HCT116 (cell line): ENCODE measurements around the gene PTCH2. TPM values are rescaled to one million over a fixed set of nuclear protein-coding genes. Genes with fewer than 3 reads are reported as not detected.

Experiments used
- ATAC-seq: fragments of 200-7000 bp; cut with Tn5 transposase; 2 replicates; pipeline ENCODE4 v1.9.1; 2020; ENCODE audit warnings: mild to moderate bottlenecking, moderate library complexity
- BruUV-seq: library from RNA; stranded (reverse); fragments of 400-500 nt; replicated peaks from 2 replicates; lab custom pipeline; 2021; lab: Mats Ljungman, UMichigan
- CTCF ChIA-PET: fragments of 300-600 bp; sonication (Branson Sonifier 250); formaldehyde crosslinking; loops from one replicate; lab custom pipeline; 2021; ENCODE audit warnings: antibody characterized with exemption; lab: Charles Lee
- POLR2A ChIA-PET: fragments of 300-600, 350-600 bp; sonication (Branson Sonifier 250); formaldehyde crosslinking; loops from one replicate; lab custom pipeline; 2021; ENCODE audit warnings: antibody characterized with exemption; lab: Charles Lee
- RAD21 ChIA-PET, 2 experiments: fragments of 300-600 bp; sonication (Branson Sonifier 250); formaldehyde crosslinking; loops; one replicate each; lab custom pipeline; 2023; ENCODE audit warnings: low total read pairs in 2 of 2; ENCODE audit not compliant: uncharacterized antibody in 2 of 2, unreplicated experiment in 2 of 2, low non-redundant PET in 1 of 2; lab: Charles Lee
- DNase-seq: peaks from one replicate; pipeline ENCODE4 v3.0.0-alpha.2; 2010; ENCODE audit warnings: low read depth, low spot score
- H2AFZ ChIP-seq: fragments of 200-600 bp; shearing (Covaris generic), sonication (generic); 2 replicates; pipeline ENCODE4 v1.6.1; 2017; ENCODE audit warnings: low read depth, mixed run types, mixed read lengths, antibody characterized with exemption, low read length; ENCODE audit not compliant: poor library complexity, severe bottlenecking
- H3K27ac ChIP-seq: 2 replicates; pipeline ENCODE4 v1.5.1; 2012; ENCODE audit warnings: low read depth, low read length
- H3K27me3 ChIP-seq: fragments of 200-600 bp; sonication (generic); 2 replicates; pipeline ENCODE4 v1.6.1; 2016; ENCODE audit warnings: mixed run types, low read length, mixed read lengths; ENCODE audit not compliant: insufficient read depth
- H3K36me3 ChIP-seq, 2 experiments: fragments of 200-500 bp in 1 of 2; fragments of 200-600 bp in 1 of 2; sonication (Bioruptor generic) in 1 of 2; sonication (generic) in 1 of 2; 2 replicates each; pipeline versions ENCODE4 v1.5.1 to v1.6.1; 2014 to 2016; ENCODE audit warnings: low read length in 2 of 2, inconsistent platforms in 1 of 2, mixed read lengths in 1 of 2, mixed run types in 1 of 2; ENCODE audit not compliant: insufficient read depth in 2 of 2, control insufficient read depth in 1 of 2
- H3K4me1 ChIP-seq, 2 experiments: fragments of 200-600 bp in 1 of 2; sonication (generic) in 1 of 2; 2 replicates each; pipeline versions ENCODE4 v1.5.1 to v1.6.1; 2012 to 2017; ENCODE audit warnings: low read length in 2 of 2, inconsistent platforms in 1 of 2, mild to moderate bottlenecking in 1 of 2, mixed read lengths in 1 of 2, mixed run types in 1 of 2, moderate library complexity in 1 of 2; ENCODE audit not compliant: insufficient read depth in 2 of 2, control insufficient read depth in 1 of 2
- H3K4me2 ChIP-seq: fragments of 200-600 bp; sonication (generic); 2 replicates; pipeline ENCODE4 v1.6.1; 2017; ENCODE audit warnings: mixed run types, low read length, mixed read lengths
- H3K4me3 ChIP-seq, 2 experiments: fragments of 200-600 bp in 1 of 2; sonication (generic) in 1 of 2; replicated peaks in 1 of 2; 2 replicates each; pipeline ENCODE4 v1.5.1; 2011 to 2016; ENCODE audit warnings: low read length in 2 of 2, control low read depth in 1 of 2, low read depth in 1 of 2, mild to moderate bottlenecking in 1 of 2, mixed read lengths in 1 of 2, mixed run types in 1 of 2
- H3K79me2 ChIP-seq: fragments of 200-600 bp; sonication (generic); 2 replicates; pipeline ENCODE4 v1.6.1; 2017; ENCODE audit warnings: mild to moderate bottlenecking, mixed run types, low read length, moderate library complexity, mixed read lengths; ENCODE audit not compliant: insufficient read depth
- H3K9ac ChIP-seq: fragments of 200-600 bp; sonication (generic); 2 replicates; pipeline ENCODE4 v1.6.1; 2016; ENCODE audit warnings: low read length, mixed read lengths
- H3K9me2 ChIP-seq: fragments of 200-600 bp; sonication (generic), shearing (Covaris generic); 2 replicates; pipeline ENCODE4 v1.6.1; 2017; ENCODE audit warnings: mixed run types, mild to moderate bottlenecking, moderate library complexity; ENCODE audit not compliant: insufficient read depth
- H3K9me3 ChIP-seq, 2 experiments: fragments of 200-500 bp in 1 of 2; fragments of 200-600 bp in 1 of 2; sonication (Bioruptor generic) in 1 of 2; sonication (generic) in 1 of 2; 2 replicates each; pipeline ENCODE4 v1.6.1; 2014 to 2017; ENCODE audit warnings: low read length in 2 of 2, mixed read lengths in 2 of 2, inconsistent platforms in 1 of 2, low read depth in 1 of 2, mild to moderate bottlenecking in 1 of 2, mixed run types in 1 of 2, moderate library complexity in 1 of 2; ENCODE audit not compliant: control insufficient read depth in 1 of 2, insufficient read depth in 1 of 2
- H4K20me1 ChIP-seq: fragments of 200-600 bp; sonication (generic), shearing (Covaris generic); 2 replicates; pipeline ENCODE4 v1.6.1; 2017; ENCODE audit warnings: mixed run types, mild to moderate bottlenecking, moderate library complexity; ENCODE audit not compliant: insufficient read depth
- CBX3 ChIP-seq: IDR thresholded peaks from 2 replicates; pipeline ENCODE4 v1.6.1; 2012; ENCODE audit warnings: low read depth
- CEBPB ChIP-seq: IDR thresholded peaks from 2 replicates; pipeline ENCODE4 v1.6.1; 2012; ENCODE audit warnings: low read depth
- CTCF ChIP-seq, 3 experiments: fragments of 200-600 bp in 1 of 3; sonication (generic) in 1 of 3; IDR thresholded peaks in 2 of 3; conservative IDR thresholded peaks in 1 of 3; 2 replicates each; pipeline ENCODE4 v1.5.1; 2012 to 2017; ENCODE audit warnings: low read depth in 2 of 3, low read length in 2 of 3, antibody characterized with exemption in 1 of 3, borderline replicate concordance in 1 of 3, control low read depth in 1 of 3, mild to moderate bottlenecking in 1 of 3, mixed read lengths in 1 of 3, mixed run types in 1 of 3, moderate library complexity in 1 of 3; ENCODE audit not compliant: insufficient read depth in 1 of 3
- EGR1 ChIP-seq: IDR thresholded peaks from 2 replicates; pipeline ENCODE4 v1.6.1; 2012; ENCODE audit warnings: low read depth
- EZH2phosphoT487 ChIP-seq: fragments of 200-600 bp; IDR thresholded peaks from 2 replicates; pipeline ENCODE4 v1.6.1; 2018; ENCODE audit warnings: antibody characterized with exemption, borderline replicate concordance
- FOSL1 ChIP-seq: IDR thresholded peaks from 2 replicates; pipeline ENCODE4 v1.6.1; 2012; ENCODE audit warnings: low read depth
- POLR2AphosphoS5 ChIP-seq: IDR thresholded peaks from 2 replicates; pipeline ENCODE4 v1.6.1; 2011; ENCODE audit warnings: mild to moderate bottlenecking, low read depth, low read length, moderate library complexity
- REST ChIP-seq: IDR thresholded peaks from 2 replicates; pipeline ENCODE4 v1.6.1; 2012; ENCODE audit warnings: low read depth
- SP1 ChIP-seq: IDR thresholded peaks from 2 replicates; pipeline ENCODE4 v1.6.1; 2012; ENCODE audit warnings: low read depth
- TCF7L2 ChIP-seq: IDR thresholded peaks from 2 replicates; pipeline ENCODE4 v1.7.0; 2011; ENCODE audit warnings: borderline replicate concordance, inconsistent platforms; ENCODE audit not compliant: insufficient read depth, insufficient read length; ENCODE audit errors: extremely low read depth
- YY1 ChIP-seq: IDR thresholded peaks from 2 replicates; pipeline ENCODE4 v1.6.1; 2011; ENCODE audit warnings: low read length, low read depth, moderate library complexity, mild to moderate bottlenecking; ENCODE audit not compliant: insufficient replicate concordance; ENCODE audit errors: extremely low read depth
- ZFX ChIP-seq: fragments of 450-650 bp; IDR thresholded peaks from 2 replicates; pipeline ENCODE4 v1.6.1; 2017
- ZNF274 ChIP-seq: fragments of 200-500 bp; sonication (Bioruptor generic); IDR thresholded peaks from 2 replicates; pipeline ENCODE4 v1.6.1; 2014; ENCODE audit warnings: mild to moderate bottlenecking, low read depth, low read length, inconsistent platforms
- intact Hi-C: fragments of 100-400 bp; cut with micrococcal nuclease; formaldehyde crosslinking; loops from 2 replicates; pipeline ENCODE4 v1.10.0; 2022
- total RNA-seq: library from RNA; stranded (reverse); gene quantifications from one replicate; pipeline ENCODE4 v1.2.1, GENCODE V29; 2021; ENCODE audit not compliant: unreplicated experiment

The PTCH2 gene
- total RNA-seq, 1 experiment from 2014 or later = 1.3 TPM

- Histone ChIP-seq H3K4me1 (peaks cover 6 to 24% of the 10 kb centered on the region in 2 experiments), H3K9me3 (no peaks in the 10 kb centered on the region)
- ATAC-seq = no peak
- DNase-seq = no peak
- TF ChIP-seq EZH2phosphoT487 = no peak
- TF ChIP-seq EGR1 = no peak
- no peak for TF ChIP-seq CTCF (IDR thresholded peaks at IDR 0.05 in 2 of 3, conservative IDR thresholded peaks at IDR 0.05 in 1 of 3; ENCODE audit: borderline replicate concordance in 1 of 3, insufficient read depth in 1 of 3, low read depth in 2 of 3, low read length in 2 of 3)
- no peak for TF ChIP-seq REST
- TF ChIP-seq CBX3 = no peak
- TF ChIP-seq CEBPB = no peak
- no peak for TF ChIP-seq TCF7L2
- TF ChIP-seq FOSL1 = no peak
- TF ChIP-seq ZNF274 = no peak
- no peak for TF ChIP-seq ZFX
- TF ChIP-seq SP1 = no peak
- no peak for TF ChIP-seq POLR2AphosphoS5
- TF ChIP-seq YY1 = no peak
- TF ChIP-seq, all 23 proteins: peak for 0
- H3K79me2 ChIP-seq = peaks cover 3% of the 10 kb centered on the region; the same call in 1 of the 2 replicates
- H3K9ac ChIP-seq = no peak overlapping the region
- intact Hi-C loops = no loop called here
- no peak overlapping the region for H3K27ac ChIP-seq
- H3K4me3 ChIP-seq = no peak overlapping the region
- H2AFZ ChIP-seq = no peak overlapping the region
- peaks cover 9 to 19% of the 10 kb centered on the region in 2 experiments; a peak in 3 of 4 replicates for H3K36me3 ChIP-seq
- ChIA-PET POLR2A (interaction anchor here (1.1 to 3.7 kb wide), 5 partner anchors 8 to 53 kb away, joined by 3 to 16 read pairs (median 6); partner anchors contain the start of genes RNU5D-1 and RPS8), CTCF (interaction anchor here (1.1 kb wide), 1 partner anchor 16 kb away, joined by 3 read pairs; the partner anchor contains the start of gene PLK3), RAD21 (no interaction called here)
- H4K20me1 ChIP-seq = peaks cover 2% of the 10 kb centered on the region; the same call in 1 of the 2 replicates
- H3K9me2 ChIP-seq = no peaks in the 10 kb centered on the region
- H3K27me3 ChIP-seq = no peaks in the 10 kb centered on the region
- no peak overlapping the region for H3K4me2 ChIP-seq
- BruUV-seq = no TSS peak
These were observed 59.4 kb downstream of the PTCH2 start for GRCh38 chr1:44783697-44784093.
